ENCODE measurements around the gene GON7.
A peak's percentile ranks its signal among the peaks of the same experiment; 100 is the strongest.
"Not testable (repeated sequence)": the region's sequence is repeated elsewhere in the genome, so short reads cannot be mapped to it uniquely, and the experiment has no call there.

GON7 gene

GRCh38 chr14:93199031-93199430, 7.8 kb downstream of the GON7 start:
- no peak for DNase-seq

- DNase-seq: no peak
Observed at GRCh38 chr14:93195316-93195999, 11.4 kb downstream of the GON7 start.

- DNase-seq: no peak
Observed at GRCh38 chr14:93186956-93187355, 19.9 kb downstream of the GON7 start.

GRCh38 chr14:93186466-93186865, 20.4 kb downstream of the GON7 start:
- DNase-seq: no peak

- no peak for DNase-seq
Observed at GRCh38 chr14:93185349-93185720, 21.5 kb downstream of the GON7 start.

GRCh38 chr14:93184391-93185348, 22.2 kb downstream of the GON7 start, which contains the start of the genes LYSET and MOAP1:
Gene LYSET, plus strand, starts transcription at chr14:93185317. Its CDS starts 89 bp downstream, at chr14:93185406.
Gene MOAP1, minus strand, starts transcription at chr14:93184897. Its CDS starts 655 bp downstream, at chr14:93184242.
- peak; percentile 93 for DNase-seq

- no peak for DNase-seq
Observed at GRCh38 chr14:93183596-93184317, 23.1 kb downstream of the GON7 start.

GRCh38 chr14:93175492-93175891, 31.4 kb downstream of the GON7 start:
- DNase-seq: no peak

GRCh38 chr14:93174731-93175130, 32.1 kb downstream of the GON7 start:
- not testable (repeated sequence) for DNase-seq

GRCh38 chr14:93173943-93174395, 32.9 kb downstream of the GON7 start:
- DNase-seq: peak; percentile 22

- DNase-seq: no peak
Observed at GRCh38 chr14:93171376-93171775, 35.5 kb downstream of the GON7 start.

- DNase-seq: not testable (repeated sequence)
Observed at GRCh38 chr14:93170141-93170540, 36.7 kb downstream of the GON7 start.

GRCh38 chr14:93169619-93170018, 37.2 kb downstream of the GON7 start:
- DNase-seq: not testable (repeated sequence)

GRCh38 chr14:93168610-93169009, 38.3 kb downstream of the GON7 start:
- DNase-seq: not testable (repeated sequence)

GRCh38 chr14:93165271-93166265, 41.3 kb downstream of the GON7 start:
- DNase-seq: not testable (repeated sequence)

- no peak for DNase-seq
Observed at GRCh38 chr14:93163564-93163963, 43.3 kb downstream of the GON7 start.

GRCh38 chr14:93161411-93161940, 45.4 kb downstream of the GON7 start:
- no peak for DNase-seq

GRCh38 chr14:93160353-93160801, 46.5 kb downstream of the GON7 start:
- no peak for DNase-seq

GRCh38 chr14:93159625-93160352, 47.1 kb downstream of the GON7 start:
- not testable (repeated sequence) for DNase-seq

- not testable (repeated sequence) for DNase-seq
Observed at GRCh38 chr14:93158349-93158748, 48.5 kb downstream of the GON7 start.
